Sigmoid colon (tissue), 7 donors: ENCODE measurements around the gene CMSS1. TPM values are rescaled to one million over a fixed set of nuclear protein-coding genes. Genes with fewer than 3 reads are reported as not detected.

Source experiments
- DNase-seq: peaks from one replicate; pipeline ENCODE4 v3.0.0-alpha.2; 2019
- H3K27ac ChIP-seq, 4 donors: fragments of 200-600 bp; sonication (generic); one replicate each; pipeline ENCODE4 v1.5.1; 2016 to 2019; ENCODE audit warnings: mild to moderate bottlenecking in 1 of 4
- H3K27me3 ChIP-seq, 3 donors: fragments of 200-600 bp; sonication (generic); one replicate each; pipeline ENCODE4 v1.5.1; 2019; ENCODE audit warnings: mild to moderate bottlenecking in 1 of 3
- H3K36me3 ChIP-seq, 4 donors: fragments of 200-600 bp; sonication (generic); one replicate each; pipeline ENCODE4 v1.5.1; 2016 to 2019
- H3K4me1 ChIP-seq, 4 donors: fragments of 200-600 bp; sonication (generic); one replicate each; pipeline ENCODE4 v1.5.1; 2017 to 2019
- H3K4me3 ChIP-seq, 4 donors: fragments of 200-600 bp; sonication (generic); one replicate each; pipeline ENCODE4 v1.5.1; 2017 to 2019; ENCODE audit warnings: mild to moderate bottlenecking in 2 of 4, moderate library complexity in 1 of 4
- H3K9me3 ChIP-seq, 4 donors: fragments of 200-600 bp in 3 of 4; sonication (generic) in 3 of 4; one replicate each; pipeline versions ENCODE4 v1.5.1 to v1.6.1; 2013 to 2019
- EP300 ChIP-seq, 4 donors: sonication (generic); formaldehyde crosslinking; IDR thresholded peaks; one replicate each; pipeline ENCODE4 v1.6.1; 2017; ENCODE audit warnings: antibody characterized with exemption in 4 of 4
- POLR2A ChIP-seq, 2 donors: fragments of 450-650 bp; IDR thresholded peaks; one replicate each; pipeline ENCODE4 v1.6.1; 2016; ENCODE audit warnings: antibody characterized with exemption in 2 of 2, mild to moderate bottlenecking in 2 of 2, moderate library complexity in 2 of 2
- POLR2AphosphoS5 ChIP-seq, 4 donors: sonication (generic); formaldehyde crosslinking; IDR thresholded peaks; one replicate each; pipeline ENCODE4 v1.6.1; 2017; ENCODE audit warnings: antibody characterized with exemption in 4 of 4
- WGBS, 2 donors: extraction: QIAGEN DNeasy Blood & Tissue Kit; methylation state at CpG; one replicate each; pipeline ENCODE4 v1.1.7; 2013; 5-methylcytosine and 5-hydroxymethylcytosine counted together
- intact Hi-C: fragments of 100-400 bp; cut with DNase I; formaldehyde crosslinking; loops from one replicate; pipeline ENCODE4 v1.15.1; 2023
- polyA plus RNA-seq, 3 donors: library from polyadenylated mRNA; stranded (reverse); fragments of 200-250 nt; gene quantifications; one replicate each; pipeline ENCODE4 v1.2.3, GENCODE V29; 2013
- total RNA-seq, 4 donors: library from RNA; depleted of rRNA; stranded (reverse); fragments of >200 nt; gene quantifications; one replicate each; pipeline ENCODE4 v1.1.0, GENCODE V29; 2016
- TF ChIP-seq, protein P1 (sequence below), 4 experiments: fragments of 450-650 bp in 3 of 4; fragments of 200-600 bp in 1 of 4; IDR thresholded peaks; one replicate each; pipeline ENCODE4 v1.5.1; 2016 to 2019; ENCODE audit warnings: antibody characterized with exemption in 4 of 4, mild to moderate bottlenecking in 3 of 4, moderate library complexity in 2 of 4
- donor health status: healthy with polysubstance abuse.
- donor health status: Bipolar disorder and iron deficiency.
- donor health status: healthy.

Gene CMSS1
- total and polyA plus RNA-seq, 7 donors, result 6.0 to 19.4 (median 13.9) TPM

DNA sequence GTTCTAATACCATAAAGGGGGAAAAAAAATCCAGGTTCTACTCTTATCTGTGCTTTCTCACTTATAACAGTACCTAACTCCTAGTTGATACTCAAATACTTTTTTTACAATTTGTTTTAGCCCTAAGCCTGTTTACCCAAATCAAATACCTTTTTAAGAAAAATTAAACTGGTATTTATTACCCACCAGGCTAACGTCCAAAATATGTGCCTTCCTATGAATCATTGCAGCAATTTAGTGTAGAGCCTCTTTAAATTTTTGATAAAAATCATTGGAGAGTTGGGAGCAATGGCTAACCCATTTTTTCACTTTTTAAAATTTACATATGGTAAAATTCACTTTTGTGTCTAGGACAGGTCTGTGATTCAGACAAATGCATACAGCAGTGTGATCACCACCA is 268.7 kb downstream of the CMSS1 start:
- 38 to 68% methylated on average over 1 of the region's 1 CpG for WGBS, 2 donors
- H3K36me3 ChIP-seq, result no peaks in the 10 kb centered on the region
- TF ChIP-seq, protein P1, sequence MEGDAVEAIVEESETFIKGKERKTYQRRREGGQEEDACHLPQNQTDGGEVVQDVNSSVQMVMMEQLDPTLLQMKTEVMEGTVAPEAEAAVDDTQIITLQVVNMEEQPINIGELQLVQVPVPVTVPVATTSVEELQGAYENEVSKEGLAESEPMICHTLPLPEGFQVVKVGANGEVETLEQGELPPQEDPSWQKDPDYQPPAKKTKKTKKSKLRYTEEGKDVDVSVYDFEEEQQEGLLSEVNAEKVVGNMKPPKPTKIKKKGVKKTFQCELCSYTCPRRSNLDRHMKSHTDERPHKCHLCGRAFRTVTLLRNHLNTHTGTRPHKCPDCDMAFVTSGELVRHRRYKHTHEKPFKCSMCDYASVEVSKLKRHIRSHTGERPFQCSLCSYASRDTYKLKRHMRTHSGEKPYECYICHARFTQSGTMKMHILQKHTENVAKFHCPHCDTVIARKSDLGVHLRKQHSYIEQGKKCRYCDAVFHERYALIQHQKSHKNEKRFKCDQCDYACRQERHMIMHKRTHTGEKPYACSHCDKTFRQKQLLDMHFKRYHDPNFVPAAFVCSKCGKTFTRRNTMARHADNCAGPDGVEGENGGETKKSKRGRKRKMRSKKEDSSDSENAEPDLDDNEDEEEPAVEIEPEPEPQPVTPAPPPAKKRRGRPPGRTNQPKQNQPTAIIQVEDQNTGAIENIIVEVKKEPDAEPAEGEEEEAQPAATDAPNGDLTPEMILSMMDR (IDR thresholded peaks at IDR 0.05), result no peak
- TF ChIP-seq EP300 (IDR thresholded peaks at IDR 0.05) (no peak), POLR2A (IDR thresholded peaks at IDR 0.05) (no peak), POLR2AphosphoS5 (IDR thresholded peaks at IDR 0.05) (no peak)
- H3K27ac ChIP-seq, result peak overlapping the region in 3 of 4 donors; percentile 31 to 51 (median 39)
- DNase-seq, result no peak
- H3K4me1 ChIP-seq, result peaks cover 0 to 34% (median 16%) of the 10 kb centered on the region in 4 donors
- no peak overlapping the region for H3K4me3 ChIP-seq
- intact Hi-C loops, result no loop called here
- no peaks in the 10 kb centered on the region for H3K27me3 ChIP-seq
- no peaks in the 10 kb centered on the region for H3K9me3 ChIP-seq

DNA sequence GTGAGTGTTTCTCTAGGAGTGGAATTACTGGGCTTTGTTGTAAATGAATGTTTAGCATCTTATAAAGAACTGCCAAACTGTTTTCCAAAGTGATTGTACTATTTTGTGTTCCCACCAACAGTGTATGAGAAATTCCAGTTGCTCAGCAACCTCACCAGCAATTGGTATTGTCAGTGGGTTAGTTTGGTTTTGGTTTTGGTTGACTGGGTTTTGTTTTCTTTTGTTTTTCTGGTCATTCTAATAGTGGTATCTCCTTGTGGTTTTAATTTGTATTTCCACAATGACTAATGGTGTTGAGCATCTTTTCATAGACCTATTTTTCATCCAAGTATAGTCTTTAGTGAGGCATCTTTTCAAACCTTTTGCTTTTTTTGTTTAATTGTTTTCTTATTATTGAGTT is 269.5 kb downstream of the CMSS1 start:
- Histone ChIP-seq H3K4me1 (peaks cover 0 to 30% (median 16%) of the 10 kb centered on the region in 4 donors), H3K27ac (peak overlapping the region in 3 of 4 donors; percentile 31 to 51 (median 39))
- TF ChIP-seq POLR2A (IDR thresholded peaks at IDR 0.05) (no peak), POLR2AphosphoS5 (IDR thresholded peaks at IDR 0.05) (no peak), EP300 (IDR thresholded peaks at IDR 0.05) (no peak)
- TF ChIP-seq, protein P1 (IDR thresholded peaks at IDR 0.05), result no peak

DNA sequence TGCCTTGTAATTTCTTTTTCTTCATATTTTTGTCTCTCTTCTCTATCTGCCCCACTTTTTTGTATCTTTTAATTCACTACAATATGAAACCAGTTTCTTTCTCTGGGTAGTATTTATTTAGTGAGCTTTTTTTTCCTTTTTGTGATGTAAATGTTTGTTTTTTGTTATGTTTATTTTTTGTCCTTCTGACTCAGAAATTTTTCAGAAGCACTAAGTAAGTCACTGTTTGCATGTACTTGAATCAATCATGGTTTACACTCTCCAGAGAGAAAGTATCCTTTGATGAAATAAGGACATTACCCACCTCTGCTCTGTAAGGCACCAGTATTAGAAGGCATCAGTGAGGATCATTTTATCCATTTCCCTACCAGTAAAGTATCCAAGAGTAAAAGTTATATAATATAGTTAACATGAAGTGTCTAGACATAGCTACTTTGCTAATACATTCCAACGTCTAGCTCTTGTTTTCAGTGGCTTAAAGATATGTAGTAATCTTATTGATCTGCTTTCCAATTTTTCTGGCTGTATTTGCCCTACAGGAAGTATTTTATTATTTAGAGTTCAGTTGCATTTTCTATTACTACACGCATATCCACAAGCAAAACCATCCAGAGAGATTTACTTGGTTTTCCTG is 271.2 kb downstream of the CMSS1 start:
- no peak overlapping the region for H3K4me3 ChIP-seq
- 83 to 90% methylated on average over 2 of the region's 2 CpGs for WGBS, 2 donors
- peaks cover 0 to 28% (median 15%) of the 10 kb centered on the region in 4 donors for H3K4me1 ChIP-seq
- no peak for DNase-seq
- no peak overlapping the region for H3K27ac ChIP-seq
- no peaks in the 10 kb centered on the region for H3K27me3 ChIP-seq
- no peaks in the 10 kb centered on the region for H3K9me3 ChIP-seq
- TF ChIP-seq EP300 (IDR thresholded peaks at IDR 0.05) (no peak), POLR2A (IDR thresholded peaks at IDR 0.05) (no peak), POLR2AphosphoS5 (IDR thresholded peaks at IDR 0.05) (no peak)
- TF ChIP-seq, protein P1 (IDR thresholded peaks at IDR 0.05), result no peak
- intact Hi-C loops, result no loop called here
- H3K36me3 ChIP-seq, result no peaks in the 10 kb centered on the region

More for the DNA sequence above, 269.5 kb downstream of the CMSS1 start:
- no peaks in the 10 kb centered on the region for H3K36me3 ChIP-seq
- intact Hi-C loops, result no loop called here
- H3K9me3 ChIP-seq, result no peaks in the 10 kb centered on the region
- DNase-seq, result no peak
- H3K27me3 ChIP-seq, result no peaks in the 10 kb centered on the region
- no peak overlapping the region for H3K4me3 ChIP-seq

DNA sequence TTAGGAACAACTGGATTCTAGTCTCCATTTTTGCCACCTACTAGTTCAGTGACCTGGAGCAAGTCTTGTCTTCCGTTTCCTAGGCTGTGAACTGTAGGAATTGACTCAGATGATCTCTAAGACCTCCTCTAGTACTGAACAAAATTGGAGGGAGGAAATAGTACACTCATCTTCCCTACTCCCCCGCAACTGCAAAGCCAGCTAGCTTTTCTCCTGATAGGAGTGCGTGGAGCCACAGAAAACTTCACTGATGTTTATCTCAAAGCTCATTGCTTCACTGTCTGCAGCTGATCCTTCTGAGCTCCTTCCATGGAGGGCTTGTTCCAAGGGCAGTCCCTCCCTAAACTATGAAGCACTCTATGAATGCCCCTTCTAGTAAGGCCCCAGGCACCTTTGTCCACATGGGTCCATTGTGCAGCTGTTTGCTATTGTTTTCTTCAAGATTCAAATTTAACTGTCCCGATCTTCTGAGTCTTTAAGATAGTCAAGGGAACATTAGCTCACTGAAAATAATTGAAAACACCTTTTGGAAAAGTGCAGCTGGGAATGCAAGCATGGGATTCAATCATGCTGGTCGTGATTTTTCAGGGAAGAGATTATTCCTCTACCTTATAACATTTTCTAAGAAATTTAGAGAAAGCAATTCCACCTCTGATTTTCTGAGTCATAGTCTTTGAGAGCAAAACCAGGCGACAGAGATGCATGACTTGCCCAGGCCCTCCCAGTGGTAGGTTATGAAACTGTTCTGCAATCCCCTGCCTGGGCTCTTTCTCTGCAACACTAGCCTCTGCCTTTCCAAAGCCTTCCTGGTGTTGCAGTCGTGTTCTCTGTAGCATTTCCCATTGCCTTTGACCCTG is 272.4 kb downstream of the CMSS1 start:
- no peak for DNase-seq
- intact Hi-C loops, result no loop called here
- H3K4me3 ChIP-seq, result no peak overlapping the region
- peaks cover 0 to 29% (median 13%) of the 10 kb centered on the region in 4 donors for H3K4me1 ChIP-seq
- peak overlapping the region in 1 of 4 donors; percentile 8 for H3K27ac ChIP-seq
- no peaks in the 10 kb centered on the region for H3K36me3 ChIP-seq
- no peaks in the 10 kb centered on the region for H3K9me3 ChIP-seq
- TF ChIP-seq POLR2A (IDR thresholded peaks at IDR 0.05), result no peak
- TF ChIP-seq, protein P1 (IDR thresholded peaks at IDR 0.05), result peak in 2 of 4 experiments; percentile 7 to 11
- no peak for TF ChIP-seq EP300 (IDR thresholded peaks at IDR 0.05)
- no peaks in the 10 kb centered on the region for H3K27me3 ChIP-seq
- WGBS, 2 donors, result 82 to 87% methylated on average over 7 of the region's 7 CpGs
